Embryonic facial prominence (tissue), 1 donor: ENCODE data around the gene BIRC3.

Experiments used
- DNase-seq: peaks from one replicate; pipeline ENCODE4 v3.0.0-alpha.2; 2016; ENCODE audit errors: extremely low spot score

Gene BIRC3

DNA sequence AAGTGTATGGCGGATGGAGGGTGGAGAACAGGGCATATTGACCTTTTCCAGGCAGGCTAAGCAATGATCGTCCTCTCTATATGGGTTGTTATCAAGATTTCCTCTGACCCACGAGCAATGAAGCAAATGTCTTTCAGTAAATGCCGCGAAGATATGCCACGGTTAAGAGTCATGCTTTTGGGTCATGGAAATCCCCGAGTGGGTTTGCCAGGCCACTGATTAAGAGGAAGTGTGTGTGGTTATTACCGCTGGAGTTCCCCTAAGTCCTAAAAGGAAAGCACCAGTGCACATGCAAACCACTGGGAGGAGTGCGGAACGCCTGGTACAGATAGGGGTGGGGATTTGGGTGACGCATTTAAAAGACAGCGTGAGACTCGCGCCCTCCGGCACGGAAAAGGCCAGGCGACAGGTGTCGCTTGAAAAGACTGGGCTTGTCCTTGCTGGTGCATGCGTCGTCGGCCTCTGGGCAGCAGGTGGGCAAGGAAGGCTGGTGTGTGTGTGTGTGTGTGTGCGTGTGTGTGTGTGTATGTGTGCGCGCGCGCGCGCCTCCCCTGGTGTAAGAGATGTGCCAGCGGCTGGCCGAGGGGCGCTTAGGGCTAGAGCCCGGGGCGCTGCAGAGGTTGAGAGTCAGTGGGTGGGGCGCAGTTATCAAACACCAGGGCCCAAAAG is at the start of gene BIRC3:
Gene BIRC3, plus strand, starts transcription at position 386 of the 669 bp plus-strand sequence. CDS start 7,026 bp downstream, outside the sequence.
- DNase-seq = peak; percentile 23

- no peak for DNase-seq
These were observed 49.7 kb upstream of the BIRC3 start for GRCh38 chr11:102267609-102268008.

- DNase-seq = no peak
These were observed 49.0 kb upstream of the BIRC3 start for GRCh38 chr11:102268083-102268984.

DNA sequence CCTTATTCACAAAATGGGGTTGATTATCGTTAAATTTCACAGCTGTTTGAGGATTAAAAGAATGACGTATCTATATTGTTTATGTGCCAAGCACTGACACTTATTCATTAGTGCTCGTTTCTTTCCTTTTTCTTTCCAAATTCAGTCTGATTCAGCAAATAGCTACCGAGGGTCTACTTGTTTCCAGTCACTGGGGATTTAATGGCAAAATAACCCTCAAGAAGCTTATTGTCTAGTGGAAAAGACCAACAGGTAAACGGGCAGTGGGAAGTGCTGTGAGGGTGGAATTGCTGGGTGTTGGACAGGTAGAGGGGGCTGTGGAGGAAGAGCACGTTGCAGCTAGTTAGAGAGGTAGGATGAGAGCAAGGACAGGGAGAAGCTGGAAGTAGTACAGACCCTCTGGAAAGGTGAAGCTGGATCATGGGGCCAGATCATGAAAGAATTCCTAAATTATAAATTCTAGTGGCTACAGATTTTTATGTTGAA is 48.3 kb upstream of the BIRC3 start:
- no peak for DNase-seq

GRCh38 chr11:102269927-102270326 is 47.4 kb upstream of the BIRC3 start:
- no peak for DNase-seq

DNA sequence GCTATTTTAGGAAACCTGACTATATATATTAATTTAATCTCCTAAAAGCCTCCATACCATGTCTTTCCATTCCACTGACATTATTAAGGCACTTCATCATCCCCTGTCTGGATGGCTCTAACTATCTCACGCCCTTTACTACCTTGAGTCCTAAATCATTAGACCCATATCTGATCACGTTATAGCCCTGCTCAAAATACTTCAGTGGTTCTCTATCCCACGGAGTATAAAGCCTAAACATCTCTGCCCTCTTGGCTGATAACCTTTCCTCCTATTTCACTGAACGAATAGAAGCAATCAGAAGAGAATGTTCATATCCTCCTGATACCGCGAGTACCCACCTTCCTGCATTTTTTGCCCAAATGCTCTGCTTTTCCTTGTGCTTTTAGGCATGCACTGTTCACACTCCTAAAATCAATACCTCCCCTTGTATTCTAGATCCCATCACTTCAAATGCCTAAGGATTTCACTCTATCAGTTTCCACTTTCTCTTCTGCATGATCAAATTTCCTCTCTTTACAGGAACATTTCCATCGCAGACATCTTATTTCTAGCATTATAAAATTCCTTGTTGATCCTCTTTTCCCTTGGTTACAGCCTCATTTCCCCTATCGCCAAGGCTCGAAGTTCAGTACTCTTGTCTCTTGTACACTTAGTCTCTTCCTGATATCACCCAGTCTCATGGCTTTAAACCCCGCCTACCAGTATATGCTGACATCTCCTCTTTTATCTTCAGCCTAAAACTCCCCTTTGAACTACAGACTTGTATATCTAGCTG is 45.0 kb upstream of the BIRC3 start:
- DNase-seq = no peak

DNA sequence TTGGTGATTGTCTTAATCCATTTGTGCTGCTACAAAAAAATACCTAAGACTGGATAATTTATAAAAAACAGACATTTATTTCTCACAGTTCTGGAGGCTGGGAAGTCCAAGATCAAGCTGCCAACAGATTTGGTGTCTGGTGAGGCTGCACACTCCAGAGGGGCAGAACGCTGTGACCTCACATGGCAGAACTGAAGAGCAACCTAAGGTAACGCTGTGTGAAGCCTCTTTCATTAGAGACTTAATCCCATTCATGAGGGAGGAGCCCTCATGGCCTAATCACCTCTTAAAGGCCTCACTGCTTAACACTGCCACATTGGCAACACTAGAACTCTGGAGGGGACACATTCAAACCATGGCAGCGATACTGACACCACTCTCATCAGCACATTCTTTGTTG is 42.7 kb upstream of the BIRC3 start:
- no peak for DNase-seq

DNA sequence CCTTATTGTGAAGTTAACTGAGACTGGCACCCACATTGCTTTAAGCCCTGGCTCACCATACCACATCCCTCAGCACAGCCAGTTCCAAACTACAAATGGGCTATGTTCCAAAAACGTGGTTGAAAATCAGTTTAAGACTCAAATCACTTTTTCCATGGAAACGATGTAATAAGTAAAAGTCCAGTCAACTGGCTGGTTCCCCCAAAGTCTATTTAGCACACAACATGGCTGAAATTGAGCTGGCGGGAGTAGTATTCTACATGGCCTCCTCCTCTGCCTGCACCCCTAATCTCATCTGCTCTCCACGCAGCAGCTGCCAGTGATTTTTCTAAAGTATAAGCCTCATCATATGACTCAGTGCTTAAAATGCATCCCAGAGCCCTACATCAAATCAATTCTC is 40.9 kb upstream of the BIRC3 start:
- DNase-seq = peak; percentile 76

GRCh38 chr11:102276783-102277182 is 40.5 kb upstream of the BIRC3 start:
- no peak for DNase-seq

GRCh38 chr11:102279641-102280170 is 37.6 kb upstream of the BIRC3 start:
- DNase-seq = peak; percentile 75

DNA sequence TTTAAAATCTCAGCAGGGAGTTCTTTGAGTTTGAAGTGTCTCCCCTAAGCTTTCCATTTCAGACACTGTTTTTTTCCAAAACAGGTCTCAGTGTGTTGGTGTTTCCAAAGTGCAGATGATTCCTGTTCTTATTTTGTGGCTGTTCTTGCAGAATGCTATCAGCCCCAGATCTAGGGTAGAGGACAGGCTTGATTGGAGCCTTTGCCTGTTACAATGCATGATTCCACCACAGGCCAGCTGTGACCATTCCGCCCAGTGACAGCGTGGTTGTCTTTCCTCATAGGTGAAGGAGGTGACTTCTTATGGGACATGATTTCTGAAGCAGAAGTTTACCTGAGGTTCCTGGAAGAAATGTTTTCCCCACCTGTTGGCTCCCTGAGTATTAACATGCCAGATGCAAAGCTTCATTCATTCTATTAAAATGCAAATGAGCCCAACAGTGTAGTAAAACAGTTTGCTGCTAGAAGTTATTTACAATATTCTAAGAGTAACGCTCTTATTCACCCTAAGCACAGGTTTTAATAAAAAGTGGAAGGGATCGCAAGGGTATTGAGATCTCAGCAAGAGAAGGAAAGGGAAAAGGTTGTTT is 36.9 kb upstream of the BIRC3 start:
- DNase-seq = no peak

GRCh38 chr11:102283116-102283485 is 34.2 kb upstream of the BIRC3 start:
- DNase-seq = no peak

DNA sequence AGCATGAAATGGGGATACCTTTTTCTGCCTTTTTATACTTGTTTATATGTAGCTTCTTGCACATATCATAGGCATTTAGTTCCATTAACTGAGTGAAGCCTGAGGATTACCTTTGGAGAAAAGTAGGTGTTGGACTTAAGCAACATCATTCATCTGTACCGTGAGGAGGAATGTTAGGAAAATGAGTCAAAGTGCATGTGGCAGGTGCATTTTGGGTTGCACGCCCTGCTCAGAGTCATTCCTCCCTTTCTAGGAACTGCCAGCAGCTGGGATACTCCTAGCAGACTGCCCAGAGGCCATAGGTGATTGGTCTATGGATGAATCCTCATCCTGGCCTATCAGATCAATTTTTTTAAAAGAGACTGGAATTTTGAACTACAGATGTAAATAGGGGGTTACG is 33.3 kb upstream of the BIRC3 start:
- no peak for DNase-seq

DNA sequence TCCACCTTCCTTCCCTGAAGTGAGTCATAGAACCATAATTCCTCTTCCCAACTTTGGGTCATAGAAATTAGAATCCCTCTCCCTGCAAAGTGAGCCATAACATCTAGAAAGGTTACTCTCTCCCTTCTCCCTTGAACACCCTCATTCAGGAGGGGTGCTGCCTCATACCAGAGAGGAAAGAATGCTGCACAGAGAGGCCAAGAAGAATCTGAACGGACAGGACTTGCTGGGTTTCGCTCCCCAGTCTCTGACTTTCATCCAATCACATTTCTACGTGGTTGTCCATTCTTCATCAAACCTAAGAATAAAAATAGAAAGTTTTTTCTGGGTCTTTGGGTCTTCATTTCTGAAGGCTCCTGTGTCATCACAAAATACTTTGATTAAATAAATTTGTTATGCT is 31.0 kb upstream of the BIRC3 start:
- no peak for DNase-seq

DNA sequence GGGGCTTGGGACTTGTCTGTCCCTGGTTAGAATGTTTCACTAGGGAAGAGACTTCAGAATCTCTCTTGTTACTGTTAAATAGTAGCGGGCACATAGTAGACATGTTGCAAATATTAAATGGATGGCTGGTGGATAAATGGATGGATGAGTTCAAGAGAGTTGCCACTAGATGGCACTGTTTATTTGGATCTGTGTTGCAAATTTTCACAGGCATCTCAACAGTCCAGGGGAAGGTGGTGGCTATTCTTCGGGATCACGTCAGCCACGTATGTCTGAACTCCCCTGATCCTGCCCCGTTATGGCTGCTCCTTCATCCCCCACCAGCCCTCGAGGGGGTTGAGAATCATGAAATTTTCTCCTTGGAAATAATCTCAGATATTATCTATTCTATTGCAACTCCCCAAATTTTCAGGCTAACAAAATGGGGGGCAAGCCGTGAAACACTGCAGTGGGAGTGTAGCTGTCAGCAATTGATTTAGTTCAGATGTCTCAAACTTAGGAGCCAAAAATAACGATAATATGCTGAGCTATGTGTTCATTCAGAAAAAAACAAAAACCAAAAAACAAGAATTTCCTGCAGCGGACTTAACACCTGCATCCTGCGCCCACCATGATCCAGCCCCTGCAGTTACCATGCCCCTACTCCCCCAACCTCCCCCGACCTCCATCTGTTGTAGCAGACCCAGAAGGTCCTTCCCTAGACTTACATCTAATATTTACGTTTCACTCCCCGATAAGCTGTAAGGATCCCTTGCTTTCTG is 29.1 kb upstream of the BIRC3 start:
- no peak for DNase-seq

DNA sequence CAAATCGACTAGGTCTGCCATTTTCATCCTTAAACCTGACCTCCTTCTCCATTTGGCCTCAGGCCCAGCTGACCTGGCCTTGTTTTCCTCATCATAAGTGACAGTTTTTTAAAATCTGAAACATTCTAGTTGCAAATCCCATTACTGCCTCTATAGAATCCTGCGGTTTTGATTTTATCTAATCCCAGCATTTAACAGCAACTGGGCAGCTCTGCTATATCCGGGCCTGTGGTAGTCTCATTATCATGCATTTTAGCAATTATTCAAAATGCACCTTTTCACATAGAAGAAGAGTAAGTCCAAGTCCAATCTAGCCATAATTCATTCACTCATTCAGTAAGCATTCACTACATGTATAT is 28.6 kb upstream of the BIRC3 start:
- no peak for DNase-seq

- no peak for DNase-seq
These were observed 27.7 kb upstream of the BIRC3 start for GRCh38 chr11:102289592-102289991.

- DNase-seq = no peak
These were observed 25.5 kb upstream of the BIRC3 start for GRCh38 chr11:102291831-102292230.

DNA sequence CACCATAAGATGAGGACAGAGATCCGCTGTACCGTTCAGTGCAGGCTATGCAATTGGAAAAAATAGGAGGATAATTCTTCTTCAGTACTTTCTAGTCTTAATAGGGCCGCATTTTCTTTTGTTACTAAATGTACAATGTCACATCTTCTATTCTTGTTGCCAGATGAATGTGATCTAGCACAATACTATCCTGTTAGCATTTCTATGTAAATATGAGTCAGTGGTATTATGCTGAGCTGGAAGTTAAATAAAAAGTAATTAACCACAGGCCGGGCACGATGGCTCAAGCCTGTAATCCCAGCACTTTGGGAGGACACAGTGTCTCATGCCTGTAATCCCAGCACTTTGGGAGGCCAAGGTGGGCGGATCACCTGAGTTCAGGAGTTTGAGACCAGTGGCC is 24.4 kb upstream of the BIRC3 start:
- DNase-seq = no peak

- no peak for DNase-seq
These were observed 23.2 kb upstream of the BIRC3 start for GRCh38 chr11:102293873-102294601.
